AG09319 (cell line): ENCODE results near the gene KCNK5.

ENCODE experiments used
- DNase-seq: peaks from one replicate; pipeline ENCODE4 v3.0.0-alpha.2; 2010; ENCODE audit warnings: low read depth; ENCODE audit errors: extremely low read depth
- CTCF ChIP-seq: IDR thresholded peaks from 2 replicates; pipeline ENCODE4 v1.5.1; 2011; ENCODE audit warnings: low read depth, mild to moderate bottlenecking, inconsistent platforms, low read length, moderate library complexity

Gene KCNK5

GRCh38 chr6:39190545-39191235 is 38.6 kb downstream of the KCNK5 start:
- no peak for DNase-seq
- no peak for TF ChIP-seq CTCF

- DNase-seq, result no peak
- TF ChIP-seq CTCF, result peak; percentile 33
Measured at GRCh38 chr6:39189915-39190544, 39.2 kb downstream of the KCNK5 start.

GRCh38 chr6:39189131-39189530 is 40.1 kb downstream of the KCNK5 start:
- no peak for TF ChIP-seq CTCF

GRCh38 chr6:39188571-39188970 is 40.7 kb downstream of the KCNK5 start:
- no peak for TF ChIP-seq CTCF
- DNase-seq, result no peak

More at GRCh38 chr6:39189131-39189530, 40.1 kb downstream of the KCNK5 start:
- DNase-seq, result no peak

GRCh38 chr6:39188098-39188450 is 41.2 kb downstream of the KCNK5 start:
- no peak for TF ChIP-seq CTCF
- DNase-seq, result no peak

- DNase-seq, result no peak
- no peak for TF ChIP-seq CTCF
Measured at GRCh38 chr6:39184906-39185580, 44.2 kb downstream of the KCNK5 start.

GRCh38 chr6:39182604-39183003 is 46.7 kb downstream of the KCNK5 start:
- no peak for TF ChIP-seq CTCF
- no peak for DNase-seq
